ENCODE measurements around the gene ATP10D. TPM values are rescaled to one million over a fixed set of nuclear protein-coding genes. Genes with fewer than 3 reads are reported as not detected.

ATP10D gene
- total RNA-seq, 2 experiments from 2014 or later, result 11.7 to 20.2 TPM

- no peak for TF ChIP-seq CTCF (conservative IDR thresholded peaks at IDR 0.05; ENCODE audit: low read length)
- TF ChIP-seq EZH2phosphoT487 (IDR thresholded peaks at IDR 0.05; ENCODE audit: borderline replicate concordance, low read depth, low read length), result no peak
- H3K36me3 ChIP-seq (ENCODE audit: insufficient read depth, low read length), result no peaks in the 10 kb centered on the region
- DNase-seq (ENCODE audit: low spot score), result no peak
- BruUV-seq (replicated peaks), result no TSS peak
- H3K4me3 ChIP-seq (ENCODE audit: low read depth, low read length, poor library complexity, severe bottlenecking), result no peak overlapping the region
- H4K20me1 ChIP-seq (ENCODE audit: insufficient read depth, low read length), result no peaks in the 10 kb centered on the region
- no peaks in the 10 kb centered on the region for H3K79me2 ChIP-seq (ENCODE audit: insufficient read depth, low read depth, low read length)
- no peaks in the 10 kb centered on the region for H3K9me2 ChIP-seq (ENCODE audit: insufficient read depth, low read length)
- H3K4me1 ChIP-seq (ENCODE audit: insufficient read depth, low read length, poor library complexity, severe bottlenecking), result peaks cover 6% of the 10 kb centered on the region
- H2AFZ ChIP-seq (ENCODE audit: low read length), result no peak overlapping the region
- H3K27ac ChIP-seq (ENCODE audit: low read depth, low read length, poor library complexity, severe bottlenecking), result no peak overlapping the region
- H3K4me2 ChIP-seq (ENCODE audit: low read length), result no peak overlapping the region
- ChIA-PET POLR2A (interaction anchor here (0.8 to 1.0 kb wide), 2 partner anchors 13 to 40 kb away, joined by 3 read pairs; no protein-coding TSS in a partner anchor), CTCF (ENCODE audit: unreplicated experiment) (no interaction called here)
- intact Hi-C loops (cut with micrococcal nuclease; ENCODE audit: unreplicated experiment), result no loop called here
- H3K9me3 ChIP-seq (ENCODE audit: low read length), result no peaks in the 10 kb centered on the region
Measured at GRCh38 chr4:47505666-47506065, 20.6 kb downstream of the ATP10D start.

- ChIA-PET POLR2A (interaction anchor here (0.7 to 0.8 kb wide), 3 partner anchors 21 to 36 kb away, joined by 3 to 5 read pairs (median 3); no protein-coding TSS in a partner anchor), CTCF (ENCODE audit: unreplicated experiment) (no interaction called here)
- Histone ChIP-seq H3K9me3 (ENCODE audit: low read length) (no peaks in the 10 kb centered on the region), H3K4me2 (ENCODE audit: low read length) (no peak overlapping the region), H3K79me2 (ENCODE audit: insufficient read depth, low read depth, low read length) (no peaks in the 10 kb centered on the region), H2AFZ (ENCODE audit: low read length) (no peak overlapping the region), H3K4me3 (ENCODE audit: low read depth, low read length, poor library complexity, severe bottlenecking) (no peak overlapping the region), H3K4me1 (ENCODE audit: insufficient read depth, low read length, poor library complexity, severe bottlenecking) (peaks cover 6% of the 10 kb centered on the region), H3K9me2 (ENCODE audit: insufficient read depth, low read length) (no peaks in the 10 kb centered on the region), H3K36me3 (ENCODE audit: insufficient read depth, low read length) (peaks cover 7% of the 10 kb centered on the region; the same call in 1 of the 2 replicates), H3K27ac (ENCODE audit: low read depth, low read length, poor library complexity, severe bottlenecking) (no peak overlapping the region), H4K20me1 (ENCODE audit: insufficient read depth, low read length) (no peaks in the 10 kb centered on the region)
- DNase-seq (ENCODE audit: low spot score), result no peak
- TF ChIP-seq EZH2phosphoT487 (IDR thresholded peaks at IDR 0.05; ENCODE audit: borderline replicate concordance, low read depth, low read length) (no peak), CTCF (conservative IDR thresholded peaks at IDR 0.05; ENCODE audit: low read length) (peak; percentile 56)
- no TSS peak for BruUV-seq (replicated peaks)
- intact Hi-C loops (cut with micrococcal nuclease; ENCODE audit: unreplicated experiment), result no loop called here
Measured at GRCh38 chr4:47510506-47511143, 25.6 kb downstream of the ATP10D start.

DNA sequence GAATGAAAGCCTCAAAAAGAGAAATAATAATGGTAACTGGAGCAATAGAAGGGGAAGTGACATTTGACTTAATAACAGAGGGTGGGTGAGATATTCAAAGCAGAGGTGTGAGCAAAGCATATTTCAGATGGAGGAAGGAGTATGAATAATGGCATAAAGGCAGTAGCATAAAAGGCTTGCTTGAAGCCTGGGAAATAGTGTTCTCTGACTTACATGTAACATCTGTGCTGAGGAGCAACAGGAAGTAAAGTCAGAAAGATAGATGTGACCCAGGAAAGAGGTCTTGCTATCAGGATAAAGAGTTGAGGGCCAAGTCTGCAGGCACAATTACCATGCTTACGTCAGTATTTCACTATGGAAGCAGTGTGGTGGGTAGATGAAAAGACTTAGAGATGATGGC lies 28.4 kb downstream of the ATP10D start:
- H3K27ac ChIP-seq (ENCODE audit: low read depth, low read length, poor library complexity, severe bottlenecking), result no peak overlapping the region
- intact Hi-C loops (cut with micrococcal nuclease; ENCODE audit: unreplicated experiment), result no loop called here
- CTCF ChIA-PET (ENCODE audit: unreplicated experiment), result no interaction called here
- H3K36me3 ChIP-seq (ENCODE audit: insufficient read depth, low read length), result peaks cover 7% of the 10 kb centered on the region; the same call in 1 of the 2 replicates
- H3K4me2 ChIP-seq (ENCODE audit: low read length), result no peak overlapping the region
- peaks cover 6% of the 10 kb centered on the region for H3K4me1 ChIP-seq (ENCODE audit: insufficient read depth, low read length, poor library complexity, severe bottlenecking)
- no peaks in the 10 kb centered on the region for H3K9me2 ChIP-seq (ENCODE audit: insufficient read depth, low read length)
- H3K9me3 ChIP-seq (ENCODE audit: low read length), result no peaks in the 10 kb centered on the region
- H3K4me3 ChIP-seq (ENCODE audit: low read depth, low read length, poor library complexity, severe bottlenecking), result no peak overlapping the region
- no peaks in the 10 kb centered on the region for H3K79me2 ChIP-seq (ENCODE audit: insufficient read depth, low read depth, low read length)
- H2AFZ ChIP-seq (ENCODE audit: low read length), result no peak overlapping the region
- POLR2A ChIA-PET, result no interaction called here
- no TSS peak for BruUV-seq (replicated peaks)
- TF ChIP-seq CTCF (conservative IDR thresholded peaks at IDR 0.05; ENCODE audit: low read length), result no peak
- TF ChIP-seq EZH2phosphoT487 (IDR thresholded peaks at IDR 0.05; ENCODE audit: borderline replicate concordance, low read depth, low read length), result no peak
- no peaks in the 10 kb centered on the region for H4K20me1 ChIP-seq (ENCODE audit: insufficient read depth, low read length)
- DNase-seq (ENCODE audit: low spot score), result no peak
